SKM-1 (cell line): Measurements from ENCODE around the gene PRRT2.
"Not testable (repeated sequence)": the region's sequence is repeated elsewhere in the genome, so short reads cannot be mapped to it uniquely, and the experiment has no call there.

Experiments used
- DNase-seq: peaks from one replicate; lab custom pipeline; 2025; ENCODE audit not compliant: unreplicated experiment; lab: John Stamatoyannopoulos, UW

PRRT2 gene

DNA sequence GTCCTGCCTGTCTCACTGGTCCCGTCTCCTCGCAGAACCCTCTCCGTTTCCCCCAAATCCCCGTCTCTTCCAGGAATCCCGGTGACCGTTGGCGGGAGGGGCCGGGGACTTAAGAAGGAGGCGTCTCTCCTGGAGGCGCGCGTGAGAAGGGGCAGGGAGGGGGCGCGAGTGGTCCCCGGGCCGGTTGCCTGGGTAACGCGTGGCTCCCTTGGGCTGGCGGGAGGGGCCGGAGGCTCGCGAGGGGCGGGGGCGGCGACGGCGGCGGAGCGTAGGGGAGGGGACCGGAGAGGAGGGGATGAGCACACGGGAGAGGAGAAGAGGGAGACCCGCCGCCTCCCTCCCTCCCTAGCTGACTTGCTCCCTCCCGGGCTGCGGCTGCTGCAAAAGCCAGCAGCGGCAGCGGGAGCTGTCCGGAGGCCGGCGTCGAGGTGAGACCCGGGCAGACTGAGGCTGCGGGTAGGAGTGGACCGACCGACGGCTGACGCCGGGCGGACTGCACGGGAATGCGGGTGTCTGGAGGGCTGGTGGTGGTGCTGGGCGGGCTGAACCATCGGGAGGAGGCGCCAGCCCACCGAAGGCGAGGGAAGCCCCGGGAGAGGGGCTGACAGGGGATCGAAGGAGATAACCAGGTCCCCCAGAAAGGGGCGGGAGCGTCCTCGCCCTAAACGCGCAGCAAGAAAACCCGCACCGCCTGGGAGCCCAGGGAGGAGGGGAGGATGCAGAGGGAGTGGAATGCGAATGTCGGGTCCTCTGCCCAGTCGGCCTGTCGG, at the start of gene PRRT2:
Gene PRRT2 (plus strand): TSS at position 298 of the 770 bp plus-strand sequence. CDS start 862 bp downstream, outside the sequence.
- no peak for DNase-seq

DNA sequence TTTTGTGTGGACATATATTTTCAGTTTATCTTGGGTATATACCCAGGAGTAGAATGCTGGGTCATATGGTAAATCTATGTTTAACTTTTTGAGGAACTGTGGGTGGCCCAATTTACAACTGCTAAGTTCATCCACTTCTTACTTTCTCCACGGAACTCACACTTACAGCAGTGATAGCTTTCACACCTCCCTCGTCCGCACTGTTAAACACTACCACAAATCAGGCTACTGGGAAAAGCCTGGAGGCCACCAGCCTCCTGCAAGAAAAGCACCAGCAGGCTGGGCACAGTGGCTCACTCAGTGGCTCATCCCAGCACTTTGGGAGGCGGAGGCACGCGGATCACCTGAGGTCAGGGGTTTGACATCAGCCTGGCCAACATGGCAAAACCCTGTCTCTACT, 48.7 kb upstream of the PRRT2 start:
- no peak for DNase-seq

- no peak for DNase-seq
These were observed 46.6 kb upstream of the PRRT2 start for GRCh38 chr16:29765167-29766032.

- DNase-seq, result no peak
These were observed 45.4 kb upstream of the PRRT2 start for GRCh38 chr16:29766571-29766970.

DNA sequence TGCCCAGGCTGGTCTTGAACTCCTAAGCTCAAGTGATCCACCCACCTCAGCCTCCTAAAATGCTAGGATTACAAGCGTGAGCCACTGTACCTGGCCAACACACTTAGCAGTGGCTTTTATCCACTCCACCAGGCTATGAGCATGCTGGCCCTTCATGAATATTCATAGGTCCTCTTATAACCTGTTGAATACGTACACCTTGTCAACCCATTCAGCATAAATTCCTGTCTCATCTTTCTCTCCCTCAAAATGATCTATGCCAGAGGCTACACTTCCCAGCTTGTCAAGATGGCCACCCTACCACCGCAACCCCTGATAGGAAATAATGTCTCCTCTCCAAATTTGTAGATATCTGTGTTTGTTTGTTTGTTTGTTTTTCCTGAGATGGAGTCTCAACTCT, 44.9 kb upstream of the PRRT2 start:
- no peak for DNase-seq

- no peak for DNase-seq
These were observed 42.5 kb upstream of the PRRT2 start for GRCh38 chr16:29769507-29769906.

DNA sequence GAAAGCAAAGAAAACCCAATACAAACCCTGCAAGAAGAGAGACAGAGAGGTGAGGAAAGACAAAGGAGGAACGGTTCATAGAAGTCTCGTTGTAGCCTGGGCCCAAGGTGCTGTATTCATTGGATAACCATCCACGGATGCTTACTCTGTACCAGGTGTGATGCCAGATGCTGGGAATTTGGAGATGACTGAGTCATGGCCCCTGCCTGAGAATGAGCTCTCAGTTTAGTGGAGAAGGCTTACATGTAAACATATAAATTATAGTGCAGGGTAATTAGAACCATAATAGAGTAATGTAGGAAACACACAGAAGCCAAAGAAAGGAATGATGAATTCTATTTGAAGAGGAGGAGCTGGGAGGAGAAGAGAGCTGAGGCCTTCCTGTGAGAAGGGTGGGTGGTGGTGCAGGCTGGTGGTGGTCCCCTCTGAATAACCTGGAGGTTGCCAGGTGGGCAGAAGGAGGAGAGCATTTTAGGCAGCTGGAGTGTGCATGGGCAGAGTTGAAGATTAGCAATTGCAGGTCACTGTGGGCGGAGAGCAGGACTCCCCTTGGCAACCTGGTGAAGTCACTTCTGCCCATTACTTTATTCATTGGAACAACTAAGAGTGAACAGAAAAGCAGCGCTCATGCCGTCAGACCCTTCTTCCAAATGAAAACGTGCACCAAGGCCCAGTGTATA, 41.6 kb upstream of the PRRT2 start:
- DNase-seq, result no peak

GRCh38 chr16:29772330-29772729, 39.7 kb upstream of the PRRT2 start:
- not testable (repeated sequence) for DNase-seq

- DNase-seq, result no peak
These were observed 37.3 kb upstream of the PRRT2 start for GRCh38 chr16:29774730-29775129.

DNA sequence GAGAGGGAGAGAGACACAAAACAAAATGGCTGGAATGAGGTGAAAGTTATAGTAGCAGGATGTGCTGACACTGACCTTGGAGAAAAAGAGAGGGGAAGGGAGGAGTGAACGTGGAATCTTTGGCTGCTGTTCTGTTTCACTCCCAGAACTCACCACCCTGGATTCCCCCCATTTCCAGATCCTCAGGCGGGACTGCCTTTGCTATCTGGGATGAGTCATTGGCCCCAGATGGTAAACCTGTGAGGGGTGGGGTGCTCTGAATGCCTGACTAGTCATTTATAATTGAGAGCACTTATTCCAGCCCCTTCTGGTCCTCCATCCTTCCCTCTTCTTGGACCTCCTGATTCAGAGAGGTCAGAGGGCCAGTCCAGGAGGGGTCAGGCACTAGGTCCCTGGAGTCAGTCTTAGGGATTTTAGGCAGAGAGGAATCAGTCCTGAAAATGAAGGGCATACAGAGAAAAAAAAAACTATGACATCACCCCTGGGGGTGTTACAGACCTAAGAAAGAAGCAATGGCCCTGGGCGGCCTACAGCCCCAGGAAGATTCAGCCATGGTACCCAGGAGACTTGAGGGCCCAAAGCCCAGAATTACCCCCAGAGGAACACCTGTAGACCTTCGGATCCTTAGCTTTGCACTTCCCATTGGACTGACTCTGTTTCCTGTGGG, 36.1 kb upstream of the PRRT2 start:
- DNase-seq, result no peak

DNA sequence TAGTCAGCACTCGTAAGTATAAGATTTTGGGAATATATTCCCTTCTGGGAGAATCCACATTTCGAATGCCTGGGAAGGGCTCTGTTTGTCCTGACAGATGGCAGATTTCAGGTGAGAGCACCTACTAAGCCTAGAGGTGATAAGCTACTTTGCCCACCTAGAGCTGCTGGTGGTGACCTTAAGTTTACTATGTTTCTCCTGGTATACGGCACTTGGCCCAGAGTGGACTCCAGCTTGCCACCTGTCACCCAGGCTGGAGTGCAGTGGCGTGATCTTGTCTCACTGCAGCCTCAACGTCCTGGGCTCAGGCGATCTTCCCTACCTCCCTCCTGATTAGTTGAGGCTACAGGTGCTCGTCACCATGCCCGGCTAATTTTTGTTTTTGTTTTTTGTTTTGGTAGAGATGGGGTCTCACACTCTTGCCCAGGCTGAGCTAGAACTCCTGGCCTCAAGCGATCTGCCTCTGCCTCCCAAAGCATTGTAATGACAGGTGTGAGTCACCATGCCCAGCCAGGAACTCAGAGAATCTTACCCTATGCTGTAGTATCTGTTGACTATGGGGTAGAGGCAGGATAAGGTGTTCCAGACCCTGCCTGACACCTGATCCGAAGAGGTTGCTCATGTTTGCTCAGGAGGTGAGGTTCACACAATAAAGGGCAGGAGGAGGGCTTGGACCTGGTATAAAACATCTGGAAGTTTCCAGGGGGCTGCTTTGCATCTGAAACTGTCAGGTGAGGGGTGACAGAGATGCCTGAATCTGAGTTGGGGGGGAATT, 34.2 kb upstream of the PRRT2 start, which contains the start of gene ZG16:
Gene ZG16 (plus strand): TSS at position 681 of the 775 bp plus-strand sequence. CDS start 1,011 bp downstream, outside the sequence.
- DNase-seq, result no peak

DNA sequence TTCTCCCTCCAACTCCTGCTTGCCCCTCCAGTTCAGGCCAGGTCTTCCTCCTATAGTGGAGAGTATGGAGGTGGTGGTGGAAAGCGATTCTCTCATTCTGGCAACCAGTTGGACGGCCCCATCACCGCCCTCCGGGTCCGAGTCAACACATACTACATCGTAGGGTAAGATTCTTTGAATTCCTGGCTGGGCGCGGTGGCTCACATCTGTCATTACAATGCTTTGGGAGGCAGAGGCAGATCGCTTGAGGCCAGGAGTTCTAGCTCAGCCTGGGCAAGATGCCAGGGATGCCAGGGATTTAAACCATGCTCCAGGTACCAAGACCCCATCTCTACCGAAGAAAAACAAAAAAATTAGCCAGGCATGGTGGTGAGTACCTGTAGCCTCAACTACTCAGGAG, 32.5 kb upstream of the PRRT2 start:
- no peak for DNase-seq

- DNase-seq, result not testable (repeated sequence)
These were observed 28.7 kb upstream of the PRRT2 start for GRCh38 chr16:29783094-29783953.

DNA sequence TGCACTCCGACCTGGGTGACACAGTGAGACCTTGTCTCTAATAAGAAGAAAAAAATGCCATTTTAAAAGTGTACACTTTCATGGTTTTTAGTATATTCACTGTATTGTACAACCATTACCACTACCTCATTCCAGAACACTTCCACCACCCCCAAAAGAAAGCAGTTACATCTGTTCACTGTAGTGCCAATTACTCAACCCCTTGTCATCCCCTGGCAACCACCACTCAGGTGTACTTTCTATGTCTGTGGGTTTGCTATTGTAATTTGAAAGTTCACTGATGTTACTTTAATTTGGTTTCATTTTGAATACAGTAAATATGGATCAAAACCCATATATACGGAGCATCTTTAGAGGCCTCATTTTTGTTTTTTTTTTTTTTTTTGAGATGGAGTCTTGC, 27.8 kb upstream of the PRRT2 start:
- no peak for DNase-seq

GRCh38 chr16:29784901-29785500, 27.0 kb upstream of the PRRT2 start:
- DNase-seq, result no peak

- DNase-seq, result not testable (repeated sequence)
These were observed 24.8 kb upstream of the PRRT2 start for GRCh38 chr16:29787155-29787554.

- DNase-seq, result no peak
These were observed 22.2 kb upstream of the PRRT2 start for GRCh38 chr16:29789775-29790182.

- peak; percentile 97 for DNase-seq
These were observed 21.6 kb upstream of the PRRT2 start, which contains the start of gene KIF22 for GRCh38 chr16:29790183-29790948. KIF22 (plus strand) TSS chr16:29790751; CDS start chr16:29790760, 9 bp downstream.
